ENCODE data around the gene MTREX. TPM values are rescaled to one million over a fixed set of nuclear protein-coding genes. Genes with fewer than 3 reads are reported as not detected.

The MTREX gene
- total RNA-seq, 1 experiment from 2014 or later = 130 TPM

GRCh38 chr5:55472642-55473041, 164.9 kb downstream of the MTREX start:
- no peak for DNase-seq
- H3K27ac ChIP-seq = no peak overlapping the region
- H3K4me1 ChIP-seq = peaks cover 18% of the 10 kb centered on the region
- H3K27me3 ChIP-seq = no peaks in the 10 kb centered on the region
- H3K9me3 ChIP-seq (replicated peaks) = no peaks in the 10 kb centered on the region; the same call in 1 of the 2 replicates
- H3K4me3 ChIP-seq = no peak overlapping the region
- H3K36me3 ChIP-seq = 0 out of 2 replicates have a peak, but pooled peaks cover 2% of the 10 kb centered on the region

Other genes with a start within 250 kb of the MTREX start
- not detected in 2 replicates for gene GZMA, start 205.3 kb upstream of the MTREX start, total RNA-seq (2014; rRNA removed; shearing (Covaris generic))
- 42.9 and 46.0 TPM in 2 replicates for gene GPX8, start 147.8 kb upstream of the MTREX start, total RNA-seq (2014; rRNA removed; shearing (Covaris generic))
- 0.02 TPM in 1 of 2 replicates, not detected in the other for gene CDC20B, start 134.8 kb upstream of the MTREX start, total RNA-seq (2014; rRNA removed; shearing (Covaris generic))
- gene MCIDAS, start 80.7 kb upstream of the MTREX start, total RNA-seq (2014; rRNA removed; shearing (Covaris generic)) = 0.71 and 0.83 TPM in 2 replicates
- gene CCNO, start 74.4 kb upstream of the MTREX start, total RNA-seq (2014; rRNA removed; shearing (Covaris generic)) = 0.35 and 0.43 TPM in 2 replicates
- 38.1 and 41.3 TPM in 2 replicates for gene DHX29, start 295 bp upstream of the MTREX start, total RNA-seq (2014; rRNA removed; shearing (Covaris generic))
- 31.3 and 35.1 TPM in 2 replicates for gene PLPP1, start 227.0 kb downstream of the MTREX start, total RNA-seq (2014; rRNA removed; shearing (Covaris generic))

All from SJCRH30 (cell line).